GM21423 (cell line): ENCODE data around the gene ARHGEF7.
"Not testable (repeated sequence)": the region's sequence is repeated elsewhere in the genome, so short reads cannot be mapped to it uniquely, and the experiment has no call there.

Experiments used
- ATAC-seq: cut with Tn5 transposase; IDR thresholded peaks from one replicate; pipeline ENCODE4 v1.9.1; 2021; ENCODE audit warnings: mild to moderate bottlenecking, moderate library complexity; ENCODE audit not compliant: unreplicated experiment

ARHGEF7 gene

DNA sequence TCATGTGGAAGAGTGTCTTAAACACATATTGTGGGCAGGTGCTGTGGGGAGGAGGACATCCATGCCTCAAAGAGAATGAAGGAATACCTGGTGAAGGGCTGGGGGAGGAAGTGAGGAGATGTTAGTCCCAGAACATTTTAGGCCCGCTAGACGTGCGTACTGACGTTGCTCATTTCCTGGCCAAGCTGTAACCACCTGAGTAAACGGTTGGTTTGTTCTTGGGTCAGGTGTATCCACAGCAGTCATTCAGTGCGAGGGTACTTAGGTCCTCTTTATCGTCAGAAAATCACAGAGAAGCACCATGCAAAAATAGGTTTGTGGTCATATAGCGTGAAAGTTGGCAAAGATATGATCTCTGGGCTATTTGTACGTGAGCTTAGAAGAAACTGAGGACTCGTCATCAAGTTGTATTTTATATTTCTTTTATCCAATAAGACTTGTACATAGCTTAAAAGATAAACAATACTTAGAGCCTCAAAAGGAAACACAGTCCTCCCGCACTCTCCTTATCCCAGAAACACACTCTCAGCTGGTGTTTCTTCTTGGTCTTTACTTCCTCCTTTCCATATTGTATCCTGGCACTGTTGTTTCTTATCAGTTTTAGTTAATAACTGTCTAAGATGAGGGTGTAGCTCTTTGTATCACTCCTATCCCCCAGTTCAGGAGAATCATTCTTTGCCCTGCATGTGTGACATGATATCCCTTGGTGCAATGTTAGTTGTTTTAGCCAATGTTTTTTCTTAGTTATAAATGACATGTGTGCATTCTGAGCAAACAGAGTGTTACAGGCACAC, 52.0 kb downstream of the ARHGEF7 start:
- ATAC-seq: peak; percentile 42

DNA sequence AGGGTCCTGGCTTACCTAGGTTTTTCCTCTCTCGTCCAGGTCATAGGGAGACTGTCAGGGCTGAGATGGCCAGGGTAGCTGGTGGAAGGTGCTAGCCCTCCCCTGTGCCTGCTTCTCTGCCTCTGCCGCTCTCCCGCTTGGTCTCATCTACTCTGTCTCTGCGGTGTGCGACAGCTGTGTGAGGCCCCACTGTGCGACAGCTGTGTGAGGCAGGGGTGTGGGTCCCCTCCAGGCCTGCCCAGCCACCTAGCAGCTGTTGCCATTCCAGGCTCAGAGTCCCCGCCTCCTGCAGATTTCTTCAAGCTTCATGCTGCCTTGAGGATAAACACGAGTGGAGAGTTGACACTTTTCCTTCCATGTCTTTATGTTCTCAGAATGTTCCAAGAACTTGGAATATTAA, 53.0 kb downstream of the ARHGEF7 start:
- ATAC-seq: no peak

GRCh38 chr13:111171112-111171511, 56.0 kb downstream of the ARHGEF7 start:
- no peak for ATAC-seq

DNA sequence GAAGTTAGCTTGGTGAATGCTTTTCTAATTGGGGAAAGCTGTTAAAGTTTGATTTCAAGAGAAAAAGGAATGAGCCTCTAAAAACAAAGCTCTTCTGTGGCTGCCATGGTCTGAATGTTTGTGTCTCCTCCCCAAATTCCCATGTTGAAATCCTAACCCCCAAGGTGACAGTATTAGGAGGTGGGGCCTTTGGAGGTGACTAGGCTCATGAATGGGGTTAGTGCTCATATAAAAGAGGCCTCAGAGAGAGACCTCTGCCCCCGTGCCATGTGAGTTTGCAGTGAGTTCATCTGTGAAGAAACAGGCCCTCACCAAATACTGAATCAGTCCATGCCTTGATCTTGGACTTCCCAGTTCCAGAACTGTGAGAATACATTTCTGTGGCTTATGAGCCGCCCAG, 56.5 kb downstream of the ARHGEF7 start:
- no peak for ATAC-seq

GRCh38 chr13:111174377-111175114, 59.4 kb downstream of the ARHGEF7 start:
- ATAC-seq: no peak

GRCh38 chr13:111175372-111175771, 60.3 kb downstream of the ARHGEF7 start:
- ATAC-seq: no peak

GRCh38 chr13:111175935-111176334, 60.8 kb downstream of the ARHGEF7 start:
- ATAC-seq: no peak

GRCh38 chr13:111176421-111176820, 61.3 kb downstream of the ARHGEF7 start:
- ATAC-seq: no peak

DNA sequence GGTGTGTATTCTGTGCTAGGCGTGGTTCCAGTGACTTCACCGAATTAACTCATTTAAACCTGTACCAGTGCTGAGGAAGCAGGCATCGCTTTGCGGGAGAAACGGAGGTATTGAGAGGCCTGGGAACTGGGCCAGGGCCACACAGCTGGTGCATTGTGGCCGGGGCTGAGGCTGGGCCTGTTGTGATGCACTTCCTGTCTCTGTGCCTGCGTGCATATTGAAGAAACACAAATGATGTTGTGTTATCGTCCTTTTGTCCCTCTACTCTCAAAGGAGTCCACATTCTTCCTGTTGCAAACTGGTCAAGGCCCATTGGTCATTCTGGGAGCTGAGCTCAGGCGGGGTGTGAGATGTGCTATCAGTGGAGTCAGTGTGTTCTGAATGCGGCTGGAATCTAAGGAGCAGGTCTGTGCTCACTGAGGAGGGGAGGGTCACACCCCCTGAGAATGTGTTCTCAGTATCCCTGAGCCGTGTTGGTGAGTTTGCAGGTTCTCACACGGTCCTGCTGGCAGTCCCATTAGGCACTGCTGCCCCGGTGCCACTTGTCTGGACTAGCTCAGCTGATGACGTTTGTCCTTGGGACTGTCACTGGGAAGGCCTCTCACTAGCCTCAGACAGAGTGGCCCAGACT, 62.1 kb downstream of the ARHGEF7 start:
- peak; percentile 87 for ATAC-seq

DNA sequence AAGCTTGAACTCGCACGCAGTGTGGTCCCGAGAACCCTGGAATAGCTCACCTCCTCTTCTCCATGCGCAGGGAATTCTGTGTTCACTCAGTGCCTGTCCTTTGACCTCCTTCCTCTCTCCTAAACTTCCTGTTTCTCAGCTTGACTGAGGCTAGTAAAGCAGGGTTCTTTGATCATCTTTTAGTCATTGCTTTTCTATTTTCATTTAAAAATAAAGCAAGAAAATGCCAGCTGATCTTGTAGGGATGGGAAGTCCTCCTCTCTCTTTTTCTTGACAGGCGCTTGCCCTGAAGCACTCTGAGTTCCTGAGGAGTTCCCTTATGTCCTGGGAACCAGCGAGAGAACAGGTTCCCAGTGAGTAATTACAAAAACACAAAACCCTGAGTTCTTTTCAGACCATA, 62.8 kb downstream of the ARHGEF7 start:
- no peak for ATAC-seq

DNA sequence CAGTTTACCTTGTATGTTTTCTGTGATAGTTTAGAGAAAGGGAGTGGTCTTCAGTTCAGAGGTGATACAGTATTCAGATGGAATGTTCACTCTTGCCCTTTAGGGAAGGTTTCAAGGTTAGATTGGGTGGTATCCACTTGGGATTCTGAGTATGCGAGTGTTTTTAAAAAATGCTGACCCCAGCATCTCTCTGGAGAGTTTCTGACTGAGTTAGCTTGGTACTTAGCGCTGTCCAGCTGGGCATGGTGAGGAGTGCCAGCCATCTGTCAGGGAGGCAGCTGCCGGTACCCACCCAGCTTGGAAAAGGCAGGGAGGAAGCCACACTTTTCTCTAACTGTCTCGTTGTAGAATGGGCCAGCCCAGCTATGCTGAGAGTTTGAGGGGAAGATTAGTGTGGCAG, 63.3 kb downstream of the ARHGEF7 start:
- ATAC-seq: no peak

DNA sequence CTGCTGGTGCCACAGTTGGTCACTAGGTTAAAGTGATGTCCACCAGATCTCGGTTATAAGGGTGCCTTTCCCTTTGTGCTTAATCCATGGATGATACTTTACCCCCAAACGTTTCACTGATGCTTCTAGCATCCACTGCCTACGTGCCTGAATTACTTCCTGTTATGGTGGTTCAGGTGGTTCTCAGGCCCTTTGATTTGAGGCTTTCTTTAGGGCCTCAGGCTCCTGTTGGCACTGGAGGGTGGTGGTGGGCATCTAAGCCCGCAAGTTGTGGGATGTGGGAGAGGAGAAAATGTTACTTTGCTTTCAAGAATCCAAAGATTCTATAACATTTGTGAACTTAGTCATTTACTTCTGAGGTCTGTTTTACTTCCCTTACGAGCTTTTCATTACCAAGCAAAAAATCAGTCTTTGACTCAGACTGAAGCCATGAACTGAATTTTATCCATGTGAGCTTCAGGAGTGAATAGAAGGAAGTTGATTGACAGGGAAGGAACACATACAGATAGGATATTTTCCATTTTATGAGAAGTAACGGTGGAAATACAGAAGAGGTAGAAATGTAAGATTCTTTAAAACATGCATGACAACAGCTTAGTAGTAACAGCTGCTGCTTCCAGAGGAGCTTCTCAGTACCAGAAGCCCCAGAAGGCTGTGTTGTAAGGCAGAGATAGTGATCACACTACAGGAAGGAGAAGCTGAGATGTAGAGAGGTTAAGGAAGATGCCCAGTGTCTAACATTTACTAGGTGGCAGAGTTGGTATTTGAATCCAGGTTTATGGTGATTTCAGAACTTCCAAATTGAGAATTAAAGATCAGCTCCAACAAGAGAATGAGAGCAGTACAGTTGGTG, 65.0 kb downstream of the ARHGEF7 start:
- ATAC-seq: no peak

GRCh38 chr13:111181977-111182376, 66.9 kb downstream of the ARHGEF7 start:
- ATAC-seq: no peak

DNA sequence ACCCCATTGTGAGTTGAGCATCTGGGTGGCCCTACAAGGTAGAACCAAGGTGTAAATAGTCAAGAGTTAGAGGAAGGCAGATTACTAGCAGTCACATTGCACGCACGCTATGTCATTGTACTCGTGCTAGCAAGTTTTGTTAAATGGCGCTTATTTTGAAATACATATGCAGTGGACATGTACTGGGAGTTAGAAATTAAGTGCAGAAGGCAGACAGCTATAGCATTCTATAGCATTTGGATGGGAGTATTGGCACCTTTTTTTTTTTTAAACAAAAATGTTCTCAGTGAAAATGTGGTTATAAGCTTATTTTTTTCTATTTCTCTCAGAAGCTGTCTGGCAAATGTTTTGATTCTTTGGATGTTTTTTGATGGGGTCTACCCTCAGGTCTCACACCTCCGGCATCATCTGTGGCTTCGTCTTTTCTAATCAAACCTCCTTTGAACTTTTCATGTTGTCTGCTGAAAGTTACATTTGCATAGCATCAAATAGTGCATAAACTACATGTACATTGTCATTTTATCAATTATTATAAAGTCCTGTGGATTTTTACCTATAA, 68.1 kb downstream of the ARHGEF7 start:
- ATAC-seq: no peak

GRCh38 chr13:111183959-111184358, 68.8 kb downstream of the ARHGEF7 start:
- no peak for ATAC-seq

DNA sequence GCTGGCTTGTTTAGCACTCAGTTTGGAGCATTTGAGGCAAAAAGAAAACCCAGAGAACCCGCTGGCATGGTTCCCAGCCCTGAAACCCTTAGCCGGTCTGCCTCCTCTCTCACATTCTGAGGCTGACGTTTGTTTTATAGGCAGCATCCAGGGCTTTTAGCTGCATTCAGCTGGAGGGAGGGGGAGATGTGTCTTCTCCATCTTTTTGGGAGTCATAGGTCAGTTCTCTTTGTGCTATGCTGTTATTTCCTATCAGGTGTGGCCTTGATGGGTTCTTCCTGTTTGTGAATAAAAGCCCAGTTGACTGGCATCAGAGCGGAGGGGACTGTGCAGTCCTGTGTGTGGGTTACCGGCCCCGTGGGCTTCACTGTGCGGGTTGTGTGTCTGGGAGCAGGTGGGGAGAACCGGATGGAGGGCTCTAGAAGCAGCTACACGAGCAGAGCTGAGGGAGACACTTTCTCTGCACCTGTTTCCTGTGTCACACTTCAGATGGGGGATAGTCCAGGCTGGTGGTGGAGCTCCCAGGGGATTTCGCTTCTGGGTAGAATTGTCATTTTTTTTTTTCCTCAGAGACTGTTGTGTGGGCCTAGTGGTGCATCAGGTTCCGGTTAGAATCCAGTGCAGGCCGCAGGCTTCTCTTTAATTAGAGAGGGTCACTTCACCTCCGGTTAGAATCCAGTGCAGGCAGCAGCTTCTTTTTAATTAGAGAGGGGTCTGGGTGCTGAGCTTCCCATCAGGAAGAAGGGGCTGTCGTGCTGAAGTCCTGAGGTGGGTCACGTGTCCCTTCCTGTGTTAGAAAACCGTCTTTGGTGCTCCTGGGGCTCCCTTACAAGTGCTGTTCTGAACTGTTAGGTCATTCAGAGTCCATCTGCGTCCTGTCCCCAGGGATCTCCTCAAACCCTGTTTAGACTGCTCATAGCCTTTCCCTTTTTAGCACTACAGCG, 69.6 kb downstream of the ARHGEF7 start:
- ATAC-seq: peak; percentile 84

DNA sequence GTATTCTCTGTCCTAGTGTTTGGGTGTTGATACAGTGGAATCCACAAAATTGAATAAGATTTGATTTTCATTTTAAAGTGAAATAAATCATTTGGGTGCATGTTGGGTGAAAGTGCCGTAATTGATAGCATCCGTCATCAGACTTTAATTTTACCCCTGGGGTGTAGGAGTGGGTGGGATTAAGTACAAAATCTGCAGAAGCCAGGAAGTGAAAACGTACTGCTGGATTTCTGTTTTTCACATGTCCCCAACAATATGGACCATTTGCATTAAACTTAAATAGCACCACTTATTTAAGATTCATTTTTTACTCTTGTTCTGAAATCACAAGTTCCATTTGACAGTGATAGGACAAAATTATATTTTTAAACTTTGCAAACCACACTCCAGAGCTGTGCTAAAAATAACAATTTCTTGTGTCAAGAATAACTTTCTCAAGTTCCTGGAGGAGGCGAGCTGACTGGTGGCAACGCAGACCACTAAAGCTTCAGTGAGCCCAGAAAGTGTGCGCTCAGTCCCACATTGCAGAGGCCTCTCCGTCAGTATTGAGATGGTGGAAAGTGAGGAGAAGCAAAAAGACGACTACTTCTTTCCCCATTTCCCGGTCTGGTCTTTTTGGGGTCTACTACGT, 71.3 kb downstream of the ARHGEF7 start:
- no peak for ATAC-seq

DNA sequence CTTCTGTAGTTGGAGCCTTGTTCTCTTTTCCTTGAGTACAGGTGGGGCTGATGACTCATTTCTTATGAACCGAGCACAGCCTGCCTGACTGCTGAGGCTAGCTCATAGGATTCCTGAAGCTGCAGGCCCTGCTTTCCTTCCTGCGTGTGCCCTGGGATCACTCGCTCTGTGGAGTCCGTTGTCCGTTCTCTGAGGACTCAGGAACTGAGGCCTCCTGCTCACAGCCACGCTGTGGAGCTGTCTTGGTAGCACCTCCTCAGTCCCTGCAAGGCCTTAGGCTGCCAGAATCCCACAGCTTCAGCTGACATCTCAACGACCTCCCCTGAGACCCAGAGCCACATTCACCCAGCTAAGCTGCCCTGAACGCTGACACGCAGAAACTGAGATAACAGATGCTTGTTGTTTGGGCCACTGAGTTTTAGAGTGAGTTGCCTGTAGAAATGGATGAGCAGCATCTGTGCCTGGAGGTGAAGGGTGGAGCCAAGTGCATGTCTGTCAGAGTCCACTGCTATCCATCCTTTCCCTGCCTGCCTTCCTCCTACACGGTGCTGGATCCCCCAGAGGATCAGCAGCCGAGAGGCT, 72.9 kb downstream of the ARHGEF7 start:
- ATAC-seq: no peak

- not testable (repeated sequence) for ATAC-seq
Measured at GRCh38 chr13:111189064-111189505, 74.0 kb downstream of the ARHGEF7 start.
